ENCODE data around the gene LRRC71. TPM values are rescaled to one million over a fixed set of nuclear protein-coding genes. Genes with fewer than 3 reads are reported as not detected.

LRRC71 gene
- total and polyA plus RNA-seq, 10 of the 15 experiments (the other 5 are each of a cell fraction or from before 2014, with no cell fraction given): not detected

GRCh38 chr1:156904187-156904959, 16.1 kb upstream of the LRRC71 start:
- ChIA-PET POLR2A (no interaction called here), RAD21 (ENCODE audit: unreplicated experiment) (no interaction called here), SMC1A (ENCODE audit: uncharacterized antibody, unreplicated experiment) (no interaction called here), CTCF (no interaction called here)
- Histone ChIP-seq H3K27me3 (replicated peaks in 1 of 2; ENCODE audit: control insufficient read depth in 2 of 2, insufficient read depth in 2 of 2, low read length in 1 of 2) (peaks cover 0 to 2% of the 10 kb centered on the region in 2 experiments; a peak in 2 of 4 replicates), H4K20me1 (ENCODE audit: control insufficient read depth, insufficient read depth) (no peaks in the 10 kb centered on the region), H3K4me2 (ENCODE audit: control insufficient read depth, insufficient read depth) (no peak overlapping the region), H3K27ac (ENCODE audit: control insufficient read depth, insufficient read depth) (no peak overlapping the region), H3K79me2 (ENCODE audit: control insufficient read depth, insufficient read depth, low read length) (no peaks in the 10 kb centered on the region), H3K9me3 (replicated peaks; ENCODE audit: control insufficient read depth, insufficient read depth, low read length) (no peaks in the 10 kb centered on the region), H3K9ac (ENCODE audit: control insufficient read depth, insufficient read depth, low read length) (no peak overlapping the region), H3K4me1 (ENCODE audit: control insufficient read depth, insufficient read depth, low read length) (no peaks in the 10 kb centered on the region), H3K36me3 (ENCODE audit: control insufficient read depth in 2 of 2, insufficient read depth in 2 of 2, low read length in 1 of 2) (no peaks in the 10 kb centered on the region), H2AFZ (ENCODE audit: control insufficient read depth, low read depth, low read length) (no peak overlapping the region), H3K4me3 (no peak overlapping the region)
- TF ChIP-seq RUNX3 (IDR thresholded peaks at IDR 0.05; ENCODE audit: low read length): no peak
- no peak for TF ChIP-seq EGR1 (IDR thresholded peaks at IDR 0.05; ENCODE audit: borderline replicate concordance in 1 of 2, low read depth in 2 of 2, low read length in 2 of 2)
- TF ChIP-seq FOXK2 (IDR thresholded peaks at IDR 0.05): no peak
- TF ChIP-seq SKIL (IDR thresholded peaks at IDR 0.05; ENCODE audit: low read depth, poor library complexity, severe bottlenecking): no peak
- no peak for TF ChIP-seq SUZ12 (IDR thresholded peaks at IDR 0.05; ENCODE audit: unreplicated experiment)
- TF ChIP-seq SPI1 (IDR thresholded peaks at IDR 0.05; ENCODE audit: borderline replicate concordance, insufficient read depth, low read depth, low read length): no peak
- no peak for TF ChIP-seq WRNIP1 (IDR thresholded peaks at IDR 0.05; ENCODE audit: borderline replicate concordance, low read depth, low read length)
- TF ChIP-seq RFX5 (IDR thresholded peaks at IDR 0.05; ENCODE audit: low read depth, low read length): no peak
- no peak for TF ChIP-seq CBFB (IDR thresholded peaks at IDR 0.05; ENCODE audit: low read depth)
- TF ChIP-seq NFYA (IDR thresholded peaks at IDR 0.05; ENCODE audit: borderline replicate concordance, low read depth, low read length): no peak
- TF ChIP-seq E2F8 (IDR thresholded peaks at IDR 0.05; ENCODE audit: low read depth, partially characterized antibody): no peak
- TF ChIP-seq MLLT1 (IDR thresholded peaks at IDR 0.05): no peak
- no peak for DNase-seq (ENCODE audit: low read depth, low spot score)
- 20% methylated on average over 19 of the region's 19 CpGs for WGBS (ENCODE audit: insufficient coverage, insufficient replicate concordance, low lambda C conversion rate, missing lambda C conversion rate)
- ATAC-seq: no peak
- FAIRE-seq: no peak
- in situ Hi-C loops (cut with MboI): no loop called here
- intact Hi-C loops (cut with micrococcal nuclease; ENCODE audit: unreplicated experiment): no loop called here
- BruUV-seq (replicated peaks): no TSS peak

All from GM12878 (cell line).